ENCODE results near the gene EFCAB6.

- TF ChIP-seq CTCF (IDR thresholded peaks at IDR 0.05): no peak
- no peak for TF ChIP-seq POLR2A (IDR thresholded peaks at IDR 0.05)
- no peak for TF ChIP-seq EP300 (IDR thresholded peaks at IDR 0.05)
- TF ChIP-seq POLR2AphosphoS5 (IDR thresholded peaks at IDR 0.05): no peak
These were observed 296.2 kb downstream of the EFCAB6 start for GRCh38 chr22:43515902-43516301.
